ENCODE results near the gene LAMA5.
A peak's percentile ranks its signal among the peaks of the same experiment; 100 is the strongest.

LAMA5 gene

DNA sequence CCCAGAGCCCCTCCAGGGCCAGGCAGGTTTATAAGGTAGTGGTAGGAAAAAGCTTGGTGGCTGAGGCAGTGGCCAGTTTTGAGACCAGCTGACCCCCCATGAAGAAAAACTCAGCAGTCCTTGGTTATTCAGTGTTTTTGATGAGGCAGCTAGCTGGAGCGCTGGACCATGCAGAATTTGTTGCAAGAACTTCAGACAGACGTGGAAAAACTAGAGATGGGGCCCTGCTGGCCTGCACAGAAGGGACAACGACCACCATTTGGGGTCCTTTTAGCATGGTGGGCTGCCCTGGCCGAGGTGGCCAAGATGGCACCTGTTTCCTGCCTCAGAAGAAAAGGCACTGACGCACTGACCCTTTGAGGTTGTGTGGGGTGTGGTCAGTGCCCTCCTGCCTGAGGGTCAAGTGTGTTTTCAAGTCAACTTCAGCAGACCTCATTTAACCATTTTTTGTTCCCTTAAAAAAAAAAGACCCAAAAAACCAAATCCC, 22.5 kb upstream of the LAMA5 start:
- Histone ChIP-seq H3K36me3 (ENCODE audit: insufficient read depth) (peaks cover 3% of the 10 kb centered on the region; the same call in 1 of the 2 replicates), H3K4me1 (ENCODE audit: low read depth, poor library complexity, severe bottlenecking) (peaks cover 18% of the 10 kb centered on the region), H3K4me2 (no peak overlapping the region), H4K20me1 (ENCODE audit: insufficient read depth) (no peaks in the 10 kb centered on the region), H3K4me3 (IDR thresholded peaks at IDR 0.05; ENCODE audit: insufficient read depth, low read depth, low read length) (no peak overlapping the region), H3K27me3 (ENCODE audit: insufficient read depth, low read depth) (no peaks in the 10 kb centered on the region), H3K27ac (no peak overlapping the region), H2AFZ (ENCODE audit: low read depth) (no peak overlapping the region), H3K9ac (no peak overlapping the region), H3K79me2 (ENCODE audit: insufficient read depth, low read depth) (peaks cover 35% of the 10 kb centered on the region)
- TF ChIP-seq, protein P1, sequence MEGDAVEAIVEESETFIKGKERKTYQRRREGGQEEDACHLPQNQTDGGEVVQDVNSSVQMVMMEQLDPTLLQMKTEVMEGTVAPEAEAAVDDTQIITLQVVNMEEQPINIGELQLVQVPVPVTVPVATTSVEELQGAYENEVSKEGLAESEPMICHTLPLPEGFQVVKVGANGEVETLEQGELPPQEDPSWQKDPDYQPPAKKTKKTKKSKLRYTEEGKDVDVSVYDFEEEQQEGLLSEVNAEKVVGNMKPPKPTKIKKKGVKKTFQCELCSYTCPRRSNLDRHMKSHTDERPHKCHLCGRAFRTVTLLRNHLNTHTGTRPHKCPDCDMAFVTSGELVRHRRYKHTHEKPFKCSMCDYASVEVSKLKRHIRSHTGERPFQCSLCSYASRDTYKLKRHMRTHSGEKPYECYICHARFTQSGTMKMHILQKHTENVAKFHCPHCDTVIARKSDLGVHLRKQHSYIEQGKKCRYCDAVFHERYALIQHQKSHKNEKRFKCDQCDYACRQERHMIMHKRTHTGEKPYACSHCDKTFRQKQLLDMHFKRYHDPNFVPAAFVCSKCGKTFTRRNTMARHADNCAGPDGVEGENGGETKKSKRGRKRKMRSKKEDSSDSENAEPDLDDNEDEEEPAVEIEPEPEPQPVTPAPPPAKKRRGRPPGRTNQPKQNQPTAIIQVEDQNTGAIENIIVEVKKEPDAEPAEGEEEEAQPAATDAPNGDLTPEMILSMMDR (conservative IDR thresholded peaks at IDR 0.05; ENCODE audit: low read depth, low read length) = no peak

DNA sequence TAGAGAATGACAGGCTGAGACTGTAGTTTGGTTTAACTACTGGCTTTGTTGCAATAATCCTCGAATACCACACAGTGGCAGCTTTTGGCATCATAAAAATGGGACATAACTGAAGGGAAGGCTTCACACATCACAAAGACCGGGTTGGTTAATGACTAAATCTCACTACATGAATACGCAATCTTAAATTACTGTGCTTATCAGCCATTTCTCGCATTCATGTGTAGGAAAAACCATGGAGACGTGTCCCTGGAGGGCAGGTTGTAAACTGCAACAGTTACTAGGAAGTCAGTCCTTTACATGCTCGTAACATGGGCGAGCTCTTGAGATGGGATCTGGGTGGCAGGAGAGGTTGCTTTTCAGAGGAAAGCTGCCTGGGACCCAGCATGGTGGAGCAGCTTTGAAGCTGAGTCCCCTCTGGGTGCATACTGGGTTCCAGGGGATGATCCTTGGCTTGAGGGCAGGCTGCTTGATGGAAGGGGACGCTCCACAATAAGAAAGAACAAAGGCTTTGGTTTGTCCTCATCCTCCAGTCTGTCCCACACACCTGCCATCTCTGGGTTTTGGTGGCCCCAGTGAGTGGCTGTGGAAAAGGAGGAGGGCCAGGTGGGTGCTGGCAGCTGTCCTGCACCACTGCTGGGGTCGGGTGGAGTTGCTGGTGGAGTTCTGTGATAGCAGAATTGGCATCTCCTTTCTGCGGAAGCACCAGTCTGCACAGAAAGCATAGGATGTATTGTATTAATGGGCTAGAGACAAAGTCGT, 21.9 kb upstream of the LAMA5 start:
- H4K20me1 ChIP-seq (ENCODE audit: insufficient read depth) = no peaks in the 10 kb centered on the region
- no peak overlapping the region for H2AFZ ChIP-seq (ENCODE audit: low read depth)
- peaks cover 35% of the 10 kb centered on the region for H3K79me2 ChIP-seq (ENCODE audit: insufficient read depth, low read depth)
- no peak overlapping the region for H3K9ac ChIP-seq
- TF ChIP-seq, protein P1 (conservative IDR thresholded peaks at IDR 0.05; ENCODE audit: low read depth, low read length) = no peak
- H3K27ac ChIP-seq = no peak overlapping the region
- no peaks in the 10 kb centered on the region for H3K27me3 ChIP-seq (ENCODE audit: insufficient read depth, low read depth)
- peak overlapping the region; percentile 98; the same call in 1 of the 2 replicates for H3K4me2 ChIP-seq
- H3K36me3 ChIP-seq (ENCODE audit: insufficient read depth) = peaks cover 3% of the 10 kb centered on the region; the same call in 1 of the 2 replicates
- H3K4me3 ChIP-seq (IDR thresholded peaks at IDR 0.05; ENCODE audit: insufficient read depth, low read depth, low read length) = no peak overlapping the region
- peaks cover 18% of the 10 kb centered on the region for H3K4me1 ChIP-seq (ENCODE audit: low read depth, poor library complexity, severe bottlenecking)

DNA sequence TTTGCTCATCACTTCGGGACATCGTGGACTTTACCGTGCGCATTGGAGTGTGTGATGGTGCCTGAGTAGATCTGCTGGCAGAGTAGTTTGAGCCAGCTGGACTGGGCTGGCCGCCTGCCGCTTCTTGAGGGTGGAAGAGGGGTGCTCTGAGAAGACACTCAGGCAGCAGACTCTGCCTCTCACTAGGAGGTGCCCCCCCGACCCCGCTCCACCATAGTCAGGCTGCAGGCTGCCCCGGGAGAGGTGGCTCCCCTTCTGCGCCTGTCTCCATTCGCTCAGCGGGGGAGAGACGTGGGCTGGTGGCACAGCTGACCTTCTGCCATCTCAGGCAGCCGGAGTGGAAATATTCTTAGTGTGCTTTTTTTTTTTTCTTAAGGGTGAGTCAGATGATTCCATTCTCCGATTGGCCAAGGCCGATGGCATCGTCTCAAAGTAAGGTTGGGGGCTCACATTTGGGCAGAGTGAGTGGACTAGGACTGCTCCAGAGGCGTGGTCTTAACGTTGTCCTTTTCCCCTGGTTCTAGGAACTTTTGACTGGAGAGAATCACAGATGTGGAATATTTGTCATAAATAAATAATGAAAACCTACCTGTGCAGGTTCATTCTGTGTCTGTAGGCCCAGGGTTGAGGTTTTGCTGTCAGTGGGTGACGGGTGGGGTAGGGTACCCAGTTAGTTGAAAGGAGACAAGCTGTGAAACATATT, 21.0 kb upstream of the LAMA5 start:
- H4K20me1 ChIP-seq (ENCODE audit: insufficient read depth) = no peaks in the 10 kb centered on the region
- H3K9ac ChIP-seq = peak overlapping the region; percentile 80; the same call in 1 of the 2 replicates
- H2AFZ ChIP-seq (ENCODE audit: low read depth) = no peak overlapping the region
- peak overlapping the region; percentile 98 for H3K4me2 ChIP-seq
- H3K27ac ChIP-seq = peak overlapping the region; percentile 49; the same call in 1 of the 2 replicates
- no peak overlapping the region for H3K4me3 ChIP-seq (IDR thresholded peaks at IDR 0.05; ENCODE audit: insufficient read depth, low read depth, low read length)
- peaks cover 35% of the 10 kb centered on the region for H3K79me2 ChIP-seq (ENCODE audit: insufficient read depth, low read depth)
- TF ChIP-seq, protein P1 (conservative IDR thresholded peaks at IDR 0.05; ENCODE audit: low read depth, low read length) = no peak
- H3K36me3 ChIP-seq (ENCODE audit: insufficient read depth) = peaks cover 3% of the 10 kb centered on the region; the same call in 1 of the 2 replicates
- H3K4me1 ChIP-seq (ENCODE audit: low read depth, poor library complexity, severe bottlenecking) = peaks cover 20% of the 10 kb centered on the region
- no peaks in the 10 kb centered on the region for H3K27me3 ChIP-seq (ENCODE audit: insufficient read depth, low read depth)

DNA sequence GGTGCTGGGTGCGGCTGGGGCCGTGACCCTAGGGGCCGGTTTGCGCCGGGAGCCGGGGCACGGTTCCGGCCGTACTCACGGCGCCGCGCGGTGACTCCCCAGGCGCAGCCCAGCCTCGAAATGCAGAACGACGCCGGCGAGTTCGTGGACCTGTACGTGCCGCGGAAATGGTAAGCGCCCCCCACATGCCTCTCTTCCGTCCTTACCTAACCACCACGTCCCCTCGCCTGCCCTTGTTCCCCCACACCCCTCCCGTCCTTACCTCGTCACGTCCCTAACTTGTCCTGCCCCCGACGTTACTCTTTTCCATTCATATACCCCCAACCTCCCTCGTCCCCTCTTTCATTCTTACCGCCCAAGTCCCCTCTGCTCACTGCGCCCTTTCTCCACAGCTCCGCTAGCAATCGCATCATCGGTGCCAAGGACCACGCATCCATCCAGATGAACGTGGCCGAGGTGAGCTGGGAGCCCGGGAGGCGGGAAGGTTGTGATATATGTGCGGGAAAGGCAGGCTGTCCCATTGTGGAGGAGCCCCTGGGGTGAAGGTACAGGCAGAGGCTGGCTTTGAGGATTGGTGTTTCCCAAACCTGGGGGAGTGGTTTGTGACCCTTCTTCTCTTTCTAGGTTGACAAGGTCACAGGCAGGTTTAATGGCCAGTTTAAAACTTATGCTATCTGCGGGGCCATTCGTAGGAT, 20.3 kb upstream of the LAMA5 start:
- H3K27ac ChIP-seq = peak overlapping the region; percentile 49
- peak overlapping the region; percentile 80 for H3K9ac ChIP-seq
- peaks cover 35% of the 10 kb centered on the region for H3K79me2 ChIP-seq (ENCODE audit: insufficient read depth, low read depth)
- H2AFZ ChIP-seq (ENCODE audit: low read depth) = no peak overlapping the region
- no peaks in the 10 kb centered on the region for H3K27me3 ChIP-seq (ENCODE audit: insufficient read depth, low read depth)
- H3K36me3 ChIP-seq (ENCODE audit: insufficient read depth) = peaks cover 3% of the 10 kb centered on the region; the same call in 1 of the 2 replicates
- peak overlapping the region; percentile 98 for H3K4me2 ChIP-seq
- H4K20me1 ChIP-seq (ENCODE audit: insufficient read depth) = no peaks in the 10 kb centered on the region
- TF ChIP-seq, protein P1 (conservative IDR thresholded peaks at IDR 0.05; ENCODE audit: low read depth, low read length) = no peak
- H3K4me3 ChIP-seq (IDR thresholded peaks at IDR 0.05; ENCODE audit: insufficient read depth, low read depth, low read length) = peak overlapping the region; percentile 7
- H3K4me1 ChIP-seq (ENCODE audit: low read depth, poor library complexity, severe bottlenecking) = peaks cover 27% of the 10 kb centered on the region
